HepG2 (cell line): ENCODE results near the gene RING1. TPM values are rescaled to one million over a fixed set of nuclear protein-coding genes. Genes with fewer than 3 reads are reported as not detected.

Source experiments
- ATF6 ChIP-seq: sonication (generic); formaldehyde crosslinking; conservative IDR thresholded peaks from 2 replicates; pipeline ENCODE4 v1.4.0; 2020; ENCODE audit warnings: missing genetic modification reagents
- DMAP1 ChIP-seq: IDR thresholded peaks from 2 replicates; pipeline ENCODE4 v1.6.1; 2016
- E2F5 ChIP-seq: sonication (generic); formaldehyde crosslinking; conservative IDR thresholded peaks from 2 replicates; pipeline ENCODE4 v1.4.0; 2020; ENCODE audit warnings: missing genetic modification reagents
- FOXA3 ChIP-seq: IDR thresholded peaks from 2 replicates; pipeline ENCODE4 v1.6.1; 2016; ENCODE audit warnings: missing genetic modification reagents, missing compliant biosample characterization
- GFI1 ChIP-seq: sonication (generic); formaldehyde crosslinking; IDR thresholded peaks from 2 replicates; pipeline ENCODE4 v1.5.0; 2020; ENCODE audit warnings: missing genetic modification reagents, mild to moderate bottlenecking, borderline replicate concordance
- MLXIP ChIP-seq: sonication (generic); formaldehyde crosslinking; IDR thresholded peaks from 2 replicates; pipeline ENCODE4 v1.9.0; 2021; ENCODE audit warnings: missing genetic modification reagents, borderline replicate concordance
- NRL ChIP-seq: sonication (generic); formaldehyde crosslinking; IDR thresholded peaks from 2 replicates; pipeline ENCODE4 v1.5.0; 2020; ENCODE audit warnings: missing genetic modification reagents, mild to moderate bottlenecking, moderate library complexity, borderline replicate concordance
- SIN3A ChIP-seq: IDR thresholded peaks from 2 replicates; pipeline ENCODE4 v1.6.1; 2011; ENCODE audit warnings: low read depth, mild to moderate bottlenecking, control low read depth, low read length, borderline replicate concordance
- SNAI1 ChIP-seq: sonication (generic); formaldehyde crosslinking; IDR thresholded peaks from 2 replicates; pipeline ENCODE4 v1.5.0; 2020; ENCODE audit warnings: mild to moderate bottlenecking, missing genetic modification reagents, borderline replicate concordance
- SPEN ChIP-seq: sonication (generic); formaldehyde crosslinking; IDR thresholded peaks from 2 replicates; pipeline ENCODE4 v1.5.1; 2020; ENCODE audit warnings: low read depth, mild to moderate bottlenecking, missing genetic modification reagents
- SRSF9 ChIP-seq: fragments of 200-400 bp; formaldehyde crosslinking; IDR thresholded peaks from 2 replicates; pipeline ENCODE4 v1.6.1; 2018; ENCODE audit warnings: borderline replicate concordance, mild to moderate bottlenecking, low read depth, low read length; ENCODE audit not compliant: insufficient read depth, poor library complexity, severe bottlenecking
- TAF1 ChIP-seq: sonication (generic); formaldehyde crosslinking; IDR thresholded peaks from 2 replicates; pipeline ENCODE4 v1.4.0; 2020; ENCODE audit warnings: missing genetic modification reagents
- TMF1 ChIP-seq: sonication (generic); formaldehyde crosslinking; IDR thresholded peaks from 2 replicates; pipeline ENCODE4 v1.8.1; 2022; ENCODE audit warnings: low read depth, missing genetic modification reagents
- XRCC5 ChIP-seq: fragments of 200-400 bp; formaldehyde crosslinking; optimal IDR thresholded peaks from 2 replicates; pipeline ENCODE3; 2017; ENCODE audit warnings: mild to moderate bottlenecking, low read length
- ZBTB39 ChIP-seq: sonication (generic); formaldehyde crosslinking; IDR thresholded peaks from 2 replicates; pipeline ENCODE4 v1.5.0; 2020; ENCODE audit warnings: missing genetic modification reagents
- ZNF232 ChIP-seq: sonication (generic); formaldehyde crosslinking; IDR thresholded peaks from 2 replicates; pipeline ENCODE4 v1.4.0; 2020; ENCODE audit warnings: missing genetic modification reagents, borderline replicate concordance
- ZNF761 ChIP-seq: sonication (generic); formaldehyde crosslinking; conservative IDR thresholded peaks from 2 replicates; pipeline ENCODE4 v1.4.0; 2020; ENCODE audit warnings: mild to moderate bottlenecking, missing genetic modification reagents
- polyA plus RNA-seq, 8 experiments: library from polyadenylated mRNA; depleted of rRNA in 3 of 8; stranded (reverse) in 7 of 8; unstranded in 1 of 8; fragments of >200 nt; fragmentation: Illumina TruSeq in 4 of 8; extraction: Trizol in 4 of 8; gene quantifications; 2 replicates each; pipeline versions ENCODE4 v1.2.1 to v1.2.3, GENCODE V29; 2011 to 2016; ENCODE audit warnings: low read depth in 4 of 8, missing spikeins in 1 of 8, mixed read lengths in 1 of 8; ENCODE audit not compliant: insufficient read depth in 1 of 8
- total RNA-seq, 5 experiments: library from RNA; depleted of rRNA; stranded (reverse); fragments of >200 nt; fragmentation: Illumina TruSeq; extraction: Trizol; gene quantifications; 2 replicates each; pipeline ENCODE4 v1.2.3, GENCODE V29; 2016; ENCODE audit warnings: low read depth in 1 of 5

Gene RING1
- total and polyA plus RNA-seq, 2 of the 13 experiments (the other 11 are each of a cell fraction or from before 2014, with no cell fraction given) = 23.9 to 33.6 TPM

- TF ChIP-seq SPEN (peak; percentile 93), TAF1 (CRISPR knock-in tag) (peak; percentile 20; the same call in 1 of the 2 replicates), FOXA3 (CRISPR knock-in tag) (peak; percentile 97), GFI1 (CRISPR knock-in tag) (peak; percentile 98), MLXIP (CRISPR knock-in tag) (no peak), E2F5 (CRISPR knock-in tag) (no peak), ZNF232 (CRISPR knock-in tag) (no peak; the same call in 1 of the 2 replicates), ZNF761 (CRISPR knock-in tag) (peak; percentile 37; the same call in 1 of the 2 replicates), SIN3A (peak; percentile 44; the same call in 1 of the 2 replicates), TMF1 (CRISPR knock-in tag) (no peak), SRSF9 (no peak), NRL (peak; percentile 68; the same call in 1 of the 2 replicates), DMAP1 (CRISPR knock-in tag) (no peak; the same call in 1 of the 2 replicates), XRCC5 (peak; percentile 24), SNAI1 (CRISPR knock-in tag) (peak; percentile 97), ZBTB39 (CRISPR knock-in tag) (no peak), ATF6 (CRISPR knock-in tag) (no peak)
These were observed 10.0 kb upstream of the RING1 start (continued) for GRCh38 chr6:33198159-33198852.
